HepG2 (cell line): ENCODE results near the gene NUP214. TPM values are rescaled to one million over a fixed set of nuclear protein-coding genes. Genes with fewer than 3 reads are reported as not detected.
A peak's percentile ranks its signal among the peaks of the same experiment; 100 is the strongest.

Experiments used
- BCL6 ChIP-seq: IDR thresholded peaks from 2 replicates; pipeline ENCODE4 v1.6.1; 2016; ENCODE audit warnings: missing genetic modification reagents, missing compliant biosample characterization
- ETV6 ChIP-seq: sonication (generic); formaldehyde crosslinking; conservative IDR thresholded peaks from 2 replicates; pipeline ENCODE4 v1.4.0; 2020; ENCODE audit warnings: missing genetic modification reagents
- FOSL2 ChIP-seq: sonication (generic); formaldehyde crosslinking; IDR thresholded peaks from 2 replicates; pipeline ENCODE4 v1.4.0; 2020; ENCODE audit warnings: missing genetic modification reagents
- GTF3A ChIP-seq: sonication (generic); formaldehyde crosslinking; conservative IDR thresholded peaks from 2 replicates; pipeline ENCODE4 v1.4.0; 2020; ENCODE audit warnings: mild to moderate bottlenecking, missing genetic modification reagents
- HMGA1 ChIP-seq: sonication (generic); formaldehyde crosslinking; conservative IDR thresholded peaks from 2 replicates; pipeline ENCODE4 v1.4.0; 2020; ENCODE audit warnings: missing genetic modification reagents
- KLF15 ChIP-seq: sonication (generic); formaldehyde crosslinking; IDR thresholded peaks from 2 replicates; pipeline ENCODE4 v1.8.1; 2023; ENCODE audit warnings: borderline replicate concordance, mild to moderate bottlenecking, inconsistent platforms, missing genetic modification reagents, mixed read lengths
- NR2F6 ChIP-seq, 2 experiments: IDR thresholded peaks; 2 replicates each; pipeline ENCODE4 v1.6.1; 2016; ENCODE audit warnings: antibody characterized with exemption in 1 of 2, mild to moderate bottlenecking in 1 of 2
- NR3C1 ChIP-seq: sonication (generic); formaldehyde crosslinking; IDR thresholded peaks from 2 replicates; pipeline ENCODE4 v1.4.0; 2020; ENCODE audit warnings: missing genetic modification reagents
- SMAD9 ChIP-seq: sonication (generic); formaldehyde crosslinking; IDR thresholded peaks from 2 replicates; pipeline ENCODE4 v1.5.1; 2020; ENCODE audit warnings: mild to moderate bottlenecking, missing genetic modification reagents
- SMYD3 ChIP-seq: sonication (generic); formaldehyde crosslinking; IDR thresholded peaks from 2 replicates; pipeline ENCODE4 v1.8.1; 2023; ENCODE audit warnings: mild to moderate bottlenecking, missing genetic modification reagents
- TRIM24 ChIP-seq: sonication (generic); formaldehyde crosslinking; IDR thresholded peaks from 2 replicates; pipeline ENCODE4 v1.8.0; 2022; ENCODE audit warnings: mild to moderate bottlenecking, missing genetic modification reagents
- ZFP36 ChIP-seq: fragments of 150-350 bp; IDR thresholded peaks from 2 replicates; pipeline ENCODE4 v1.6.1; 2018; ENCODE audit warnings: borderline replicate concordance, low read length, low read depth; ENCODE audit not compliant: partially characterized antibody
- ZNF17 ChIP-seq: sonication (generic); formaldehyde crosslinking; IDR thresholded peaks from 2 replicates; pipeline ENCODE4 v1.5.0; 2020; ENCODE audit warnings: mild to moderate bottlenecking, missing genetic modification reagents
- ZNF3 ChIP-seq: IDR thresholded peaks from 2 replicates; pipeline ENCODE4 v1.7.0; 2017; ENCODE audit warnings: inconsistent platforms
- ZNF510 ChIP-seq: sonication (generic); formaldehyde crosslinking; IDR thresholded peaks from 2 replicates; pipeline ENCODE4 v1.4.0; 2020; ENCODE audit warnings: low read depth, mild to moderate bottlenecking, missing genetic modification reagents
- ZNF607 ChIP-seq: sonication (generic); formaldehyde crosslinking; IDR thresholded peaks from 2 replicates; pipeline ENCODE4 v1.5.1; 2020; ENCODE audit warnings: missing genetic modification reagents, mild to moderate bottlenecking, borderline replicate concordance
- ZNF660 ChIP-seq: sonication (generic); formaldehyde crosslinking; IDR thresholded peaks from 2 replicates; pipeline ENCODE4 v1.5.1; 2020; ENCODE audit warnings: mild to moderate bottlenecking, low read depth, missing genetic modification reagents, borderline replicate concordance
- polyA plus RNA-seq, 8 experiments: library from polyadenylated mRNA; depleted of rRNA in 3 of 8; stranded (reverse) in 7 of 8; unstranded in 1 of 8; fragments of >200 nt; fragmentation: Illumina TruSeq in 4 of 8; extraction: Trizol in 4 of 8; gene quantifications; 2 replicates each; pipeline versions ENCODE4 v1.2.1 to v1.2.3, GENCODE V29; 2011 to 2016; ENCODE audit warnings: low read depth in 4 of 8, missing spikeins in 1 of 8, mixed read lengths in 1 of 8; ENCODE audit not compliant: insufficient read depth in 1 of 8
- total RNA-seq, 5 experiments: library from RNA; depleted of rRNA; stranded (reverse); fragments of >200 nt; fragmentation: Illumina TruSeq; extraction: Trizol; gene quantifications; 2 replicates each; pipeline ENCODE4 v1.2.3, GENCODE V29; 2016; ENCODE audit warnings: low read depth in 1 of 5
- TF ChIP-seq, protein P1 (sequence below): sonication (generic); formaldehyde crosslinking; IDR thresholded peaks from 2 replicates; pipeline ENCODE4 v1.4.0; 2020; ENCODE audit warnings: missing genetic modification reagents, borderline replicate concordance
- TF ChIP-seq, protein P2 (sequence below): sonication (generic); formaldehyde crosslinking; IDR thresholded peaks from 2 replicates; pipeline ENCODE4 v1.5.0; 2020; ENCODE audit warnings: missing genetic modification reagents
- TF ChIP-seq, protein P3 (sequence below): sonication (generic); formaldehyde crosslinking; IDR thresholded peaks from 2 replicates; pipeline ENCODE4 v1.4.0; 2020; ENCODE audit warnings: mild to moderate bottlenecking, missing genetic modification reagents
- TF ChIP-seq, protein P4 (sequence below): sonication (generic); formaldehyde crosslinking; IDR thresholded peaks from 2 replicates; pipeline ENCODE4 v1.5.0; 2020; ENCODE audit warnings: missing genetic modification reagents
- TF ChIP-seq, protein P5 (sequence below): sonication (generic); formaldehyde crosslinking; IDR thresholded peaks from 2 replicates; pipeline ENCODE4 v1.4.0; 2020; ENCODE audit warnings: missing genetic modification reagents, low read depth, mild to moderate bottlenecking, borderline replicate concordance

NUP214 gene
- total and polyA plus RNA-seq, 2 of the 13 experiments (the other 11 are each of a cell fraction or from before 2014, with no cell fraction given) = 8.4 to 16.0 TPM

DNA sequence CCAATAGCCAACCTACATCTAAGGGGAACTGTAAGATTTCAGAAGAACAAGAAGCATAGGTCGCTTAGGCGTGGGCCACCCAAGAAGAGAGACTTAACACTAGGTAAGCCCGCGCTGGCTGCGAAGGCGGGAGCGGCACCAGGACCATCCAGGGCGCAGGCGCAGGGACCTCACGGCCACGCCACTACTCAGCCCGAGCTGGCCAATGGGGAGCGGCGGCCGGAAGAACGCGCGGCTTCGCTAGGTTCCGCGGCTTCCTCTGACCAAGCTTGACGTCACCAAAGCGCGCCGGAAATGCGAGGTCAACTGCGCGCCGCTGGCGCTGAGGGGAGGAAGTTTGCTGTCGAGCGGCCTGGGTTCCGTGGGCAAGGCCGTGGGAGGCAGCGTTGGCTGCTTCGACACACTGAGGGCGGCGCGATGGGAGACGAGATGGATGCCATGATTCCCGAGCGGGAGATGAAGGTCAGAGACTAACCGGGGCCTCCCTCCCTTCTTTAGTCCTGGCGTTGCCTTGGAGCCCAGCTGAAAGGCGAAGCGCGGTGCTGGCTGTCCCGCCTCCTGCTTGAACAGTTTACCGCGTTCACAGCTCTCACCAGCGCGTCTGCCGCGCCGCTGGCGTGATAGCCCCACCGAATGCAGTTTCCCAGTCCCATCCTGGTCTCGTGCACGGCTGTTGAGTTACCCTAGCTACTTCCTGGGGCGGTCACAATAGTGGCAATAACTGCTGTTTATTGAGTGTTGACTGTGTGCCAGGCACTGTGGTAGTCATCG is at the start of gene NUP214 (continued):
- no peak for TF ChIP-seq NR2F6 (IDR thresholded peaks at IDR 0.05)
- TF ChIP-seq NR2F6 (CRISPR knock-in tag; IDR thresholded peaks at IDR 0.05) = peak; percentile 85
- TF ChIP-seq, protein P1, sequence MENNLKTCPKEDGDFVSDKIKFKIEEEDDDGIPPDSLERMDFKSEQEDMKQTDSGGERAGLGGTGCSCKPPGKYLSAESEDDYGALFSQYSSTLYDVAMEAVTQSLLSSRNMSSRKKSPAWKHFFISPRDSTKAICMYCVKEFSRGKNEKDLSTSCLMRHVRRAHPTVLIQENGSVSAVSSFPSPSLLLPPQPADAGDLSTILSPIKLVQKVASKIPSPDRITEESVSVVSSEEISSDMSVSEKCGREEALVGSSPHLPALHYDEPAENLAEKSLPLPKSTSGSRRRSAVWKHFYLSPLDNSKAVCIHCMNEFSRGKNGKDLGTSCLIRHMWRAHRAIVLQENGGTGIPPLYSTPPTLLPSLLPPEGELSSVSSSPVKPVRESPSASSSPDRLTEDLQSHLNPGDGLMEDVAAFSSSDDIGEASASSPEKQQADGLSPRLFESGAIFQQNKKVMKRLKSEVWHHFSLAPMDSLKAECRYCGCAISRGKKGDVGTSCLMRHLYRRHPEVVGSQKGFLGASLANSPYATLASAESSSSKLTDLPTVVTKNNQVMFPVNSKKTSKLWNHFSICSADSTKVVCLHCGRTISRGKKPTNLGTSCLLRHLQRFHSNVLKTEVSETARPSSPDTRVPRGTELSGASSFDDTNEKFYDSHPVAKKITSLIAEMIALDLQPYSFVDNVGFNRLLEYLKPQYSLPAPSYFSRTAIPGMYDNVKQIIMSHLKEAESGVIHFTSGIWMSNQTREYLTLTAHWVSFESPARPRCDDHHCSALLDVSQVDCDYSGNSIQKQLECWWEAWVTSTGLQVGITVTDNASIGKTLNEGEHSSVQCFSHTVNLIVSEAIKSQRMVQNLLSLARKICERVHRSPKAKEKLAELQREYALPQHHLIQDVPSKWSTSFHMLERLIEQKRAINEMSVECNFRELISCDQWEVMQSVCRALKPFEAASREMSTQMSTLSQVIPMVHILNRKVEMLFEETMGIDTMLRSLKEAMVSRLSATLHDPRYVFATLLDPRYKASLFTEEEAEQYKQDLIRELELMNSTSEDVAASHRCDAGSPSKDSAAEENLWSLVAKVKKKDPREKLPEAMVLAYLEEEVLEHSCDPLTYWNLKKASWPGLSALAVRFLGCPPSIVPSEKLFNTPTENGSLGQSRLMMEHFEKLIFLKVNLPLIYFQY (CRISPR knock-in tag) = peak; percentile 76
- TF ChIP-seq HMGA1 (CRISPR knock-in tag) = no peak
- TF ChIP-seq, protein P2, sequence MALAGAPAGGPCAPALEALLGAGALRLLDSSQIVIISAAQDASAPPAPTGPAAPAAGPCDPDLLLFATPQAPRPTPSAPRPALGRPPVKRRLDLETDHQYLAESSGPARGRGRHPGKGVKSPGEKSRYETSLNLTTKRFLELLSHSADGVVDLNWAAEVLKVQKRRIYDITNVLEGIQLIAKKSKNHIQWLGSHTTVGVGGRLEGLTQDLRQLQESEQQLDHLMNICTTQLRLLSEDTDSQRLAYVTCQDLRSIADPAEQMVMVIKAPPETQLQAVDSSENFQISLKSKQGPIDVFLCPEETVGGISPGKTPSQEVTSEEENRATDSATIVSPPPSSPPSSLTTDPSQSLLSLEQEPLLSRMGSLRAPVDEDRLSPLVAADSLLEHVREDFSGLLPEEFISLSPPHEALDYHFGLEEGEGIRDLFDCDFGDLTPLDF (CRISPR knock-in tag) = peak; percentile 95
- no peak for TF ChIP-seq KLF15 (CRISPR knock-in tag)
- TF ChIP-seq BCL6 = peak; percentile 49; the same call in 1 of the 2 replicates
- TF ChIP-seq ZFP36 = no peak
- no peak for TF ChIP-seq TRIM24 (CRISPR knock-in tag)
- TF ChIP-seq, protein P3, sequence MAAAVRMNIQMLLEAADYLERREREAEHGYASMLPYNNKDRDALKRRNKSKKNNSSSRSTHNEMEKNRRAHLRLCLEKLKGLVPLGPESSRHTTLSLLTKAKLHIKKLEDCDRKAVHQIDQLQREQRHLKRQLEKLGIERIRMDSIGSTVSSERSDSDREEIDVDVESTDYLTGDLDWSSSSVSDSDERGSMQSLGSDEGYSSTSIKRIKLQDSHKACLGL (CRISPR knock-in tag) = peak; percentile 92
- no peak for TF ChIP-seq SMYD3 (CRISPR knock-in tag)
- TF ChIP-seq ZNF510 = no peak
- no peak for TF ChIP-seq ZNF3 (CRISPR knock-in tag)
- TF ChIP-seq ETV6 (CRISPR knock-in tag) = no peak; the same call in none of the 2 replicates
- TF ChIP-seq ZNF17 (CRISPR knock-in tag) = no peak
- TF ChIP-seq, protein P4, sequence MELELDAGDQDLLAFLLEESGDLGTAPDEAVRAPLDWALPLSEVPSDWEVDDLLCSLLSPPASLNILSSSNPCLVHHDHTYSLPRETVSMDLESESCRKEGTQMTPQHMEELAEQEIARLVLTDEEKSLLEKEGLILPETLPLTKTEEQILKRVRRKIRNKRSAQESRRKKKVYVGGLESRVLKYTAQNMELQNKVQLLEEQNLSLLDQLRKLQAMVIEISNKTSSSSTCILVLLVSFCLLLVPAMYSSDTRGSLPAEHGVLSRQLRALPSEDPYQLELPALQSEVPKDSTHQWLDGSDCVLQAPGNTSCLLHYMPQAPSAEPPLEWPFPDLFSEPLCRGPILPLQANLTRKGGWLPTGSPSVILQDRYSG (CRISPR knock-in tag) = 0 out of 2 replicates have a peak, but pooled peaks have one; percentile 21
- TF ChIP-seq, protein P5, sequence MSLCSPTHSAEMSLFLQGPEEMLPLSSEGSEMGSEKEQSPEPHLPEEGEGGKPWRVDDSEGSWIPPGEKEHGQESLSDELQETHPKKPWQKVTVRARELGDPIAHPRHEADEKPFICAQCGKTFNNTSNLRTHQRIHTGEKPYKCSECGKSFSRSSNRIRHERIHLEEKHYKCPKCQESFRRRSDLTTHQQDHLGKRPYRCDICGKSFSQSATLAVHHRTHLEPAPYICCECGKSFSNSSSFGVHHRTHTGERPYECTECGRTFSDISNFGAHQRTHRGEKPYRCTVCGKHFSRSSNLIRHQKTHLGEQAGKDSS = peak; percentile 26; the same call in 1 of the 2 replicates
- no peak for TF ChIP-seq NR3C1 (CRISPR knock-in tag)
- TF ChIP-seq ZNF607 (CRISPR knock-in tag) = no peak
- no peak for TF ChIP-seq SMAD9 (CRISPR knock-in tag)
- peak; percentile 68 for TF ChIP-seq FOSL2 (CRISPR knock-in tag)
- no peak for TF ChIP-seq ZNF660 (CRISPR knock-in tag)
- TF ChIP-seq GTF3A = no peak
